PC-9 (cell line): ENCODE measurements around the gene DNASE1L1.

Experiments
- EZH2 ChIP-seq: fragments of 200-600 bp; sonication (generic); IDR thresholded peaks from 2 replicates; pipeline ENCODE4 v1.8.0; 2017; ENCODE audit warnings: antibody characterized with exemption, low read depth
- TF ChIP-seq, protein P1 (sequence below): fragments of 200-600 bp; sonication (generic); conservative IDR thresholded peaks from 2 replicates; pipeline ENCODE4 v1.6.1; 2017; ENCODE audit warnings: mixed run types, antibody characterized with exemption, mild to moderate bottlenecking, moderate library complexity

DNA sequence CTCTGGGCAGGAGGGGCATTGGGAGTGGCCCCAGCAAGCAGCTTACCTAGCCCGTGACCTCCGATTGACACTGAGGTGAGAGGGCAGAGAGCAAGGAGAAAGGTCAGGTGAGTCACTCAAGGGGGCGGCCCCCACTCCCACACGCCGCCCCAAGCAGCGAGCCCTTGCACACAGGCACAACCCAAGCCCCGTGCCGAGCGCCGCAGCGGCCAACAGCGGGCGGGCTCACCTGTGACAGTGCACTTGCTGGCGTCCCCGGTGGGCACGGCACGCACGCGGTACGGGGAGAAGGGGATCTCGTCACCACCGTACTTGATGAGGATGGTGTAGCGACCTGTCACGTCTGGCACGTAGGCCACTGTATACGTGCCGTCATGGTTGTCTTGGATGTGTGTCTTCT, 51.8 kb downstream of the DNASE1L1 start:
- TF ChIP-seq, protein P1, sequence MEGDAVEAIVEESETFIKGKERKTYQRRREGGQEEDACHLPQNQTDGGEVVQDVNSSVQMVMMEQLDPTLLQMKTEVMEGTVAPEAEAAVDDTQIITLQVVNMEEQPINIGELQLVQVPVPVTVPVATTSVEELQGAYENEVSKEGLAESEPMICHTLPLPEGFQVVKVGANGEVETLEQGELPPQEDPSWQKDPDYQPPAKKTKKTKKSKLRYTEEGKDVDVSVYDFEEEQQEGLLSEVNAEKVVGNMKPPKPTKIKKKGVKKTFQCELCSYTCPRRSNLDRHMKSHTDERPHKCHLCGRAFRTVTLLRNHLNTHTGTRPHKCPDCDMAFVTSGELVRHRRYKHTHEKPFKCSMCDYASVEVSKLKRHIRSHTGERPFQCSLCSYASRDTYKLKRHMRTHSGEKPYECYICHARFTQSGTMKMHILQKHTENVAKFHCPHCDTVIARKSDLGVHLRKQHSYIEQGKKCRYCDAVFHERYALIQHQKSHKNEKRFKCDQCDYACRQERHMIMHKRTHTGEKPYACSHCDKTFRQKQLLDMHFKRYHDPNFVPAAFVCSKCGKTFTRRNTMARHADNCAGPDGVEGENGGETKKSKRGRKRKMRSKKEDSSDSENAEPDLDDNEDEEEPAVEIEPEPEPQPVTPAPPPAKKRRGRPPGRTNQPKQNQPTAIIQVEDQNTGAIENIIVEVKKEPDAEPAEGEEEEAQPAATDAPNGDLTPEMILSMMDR, result no peak
- no peak for TF ChIP-seq EZH2
